HG03280 (cell line): ENCODE measurements around the gene STK11IP.
"Not testable (repeated sequence)": the region's sequence is repeated elsewhere in the genome, so short reads cannot be mapped to it uniquely, and the experiment has no call there.

Experiments
- ATAC-seq: cut with Tn5 transposase; IDR thresholded peaks from one replicate; pipeline ENCODE4 v1.9.1; 2021; ENCODE audit warnings: mild to moderate bottlenecking, moderate library complexity; ENCODE audit not compliant: unreplicated experiment

STK11IP gene

DNA sequence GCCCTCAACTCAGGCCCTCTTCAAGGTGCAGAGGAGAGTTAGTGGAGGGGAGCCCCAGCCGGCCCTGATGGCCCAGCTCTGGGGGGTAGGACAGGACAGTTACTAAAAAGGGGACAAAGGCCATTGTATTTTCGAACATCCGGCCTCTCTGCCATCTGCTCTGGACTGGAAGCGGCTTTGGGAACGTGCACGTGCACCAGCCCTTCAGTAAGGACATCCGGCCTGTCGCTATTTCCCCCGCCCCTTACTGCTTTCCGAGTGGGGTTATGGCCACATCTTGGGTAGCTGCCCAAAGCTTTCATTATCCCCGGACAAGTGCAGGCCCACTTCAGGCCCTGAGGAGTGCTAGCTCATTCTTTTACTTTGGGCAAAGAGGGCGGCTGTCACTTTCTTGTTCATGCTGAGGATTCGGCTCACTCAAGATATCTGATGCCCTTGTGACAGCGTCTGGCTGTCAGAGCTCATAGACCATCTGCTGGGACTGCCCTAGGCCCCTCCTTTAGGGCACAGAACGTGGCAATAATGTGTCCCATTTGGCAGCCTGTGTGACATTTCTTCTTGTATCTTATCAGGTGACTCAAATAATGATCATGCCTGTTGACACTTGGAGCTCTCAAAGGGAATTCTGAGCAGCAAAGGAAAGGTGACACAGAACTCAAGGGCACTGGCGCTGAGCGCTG is 47.3 kb downstream of the STK11IP start:
- ATAC-seq, result no peak

DNA sequence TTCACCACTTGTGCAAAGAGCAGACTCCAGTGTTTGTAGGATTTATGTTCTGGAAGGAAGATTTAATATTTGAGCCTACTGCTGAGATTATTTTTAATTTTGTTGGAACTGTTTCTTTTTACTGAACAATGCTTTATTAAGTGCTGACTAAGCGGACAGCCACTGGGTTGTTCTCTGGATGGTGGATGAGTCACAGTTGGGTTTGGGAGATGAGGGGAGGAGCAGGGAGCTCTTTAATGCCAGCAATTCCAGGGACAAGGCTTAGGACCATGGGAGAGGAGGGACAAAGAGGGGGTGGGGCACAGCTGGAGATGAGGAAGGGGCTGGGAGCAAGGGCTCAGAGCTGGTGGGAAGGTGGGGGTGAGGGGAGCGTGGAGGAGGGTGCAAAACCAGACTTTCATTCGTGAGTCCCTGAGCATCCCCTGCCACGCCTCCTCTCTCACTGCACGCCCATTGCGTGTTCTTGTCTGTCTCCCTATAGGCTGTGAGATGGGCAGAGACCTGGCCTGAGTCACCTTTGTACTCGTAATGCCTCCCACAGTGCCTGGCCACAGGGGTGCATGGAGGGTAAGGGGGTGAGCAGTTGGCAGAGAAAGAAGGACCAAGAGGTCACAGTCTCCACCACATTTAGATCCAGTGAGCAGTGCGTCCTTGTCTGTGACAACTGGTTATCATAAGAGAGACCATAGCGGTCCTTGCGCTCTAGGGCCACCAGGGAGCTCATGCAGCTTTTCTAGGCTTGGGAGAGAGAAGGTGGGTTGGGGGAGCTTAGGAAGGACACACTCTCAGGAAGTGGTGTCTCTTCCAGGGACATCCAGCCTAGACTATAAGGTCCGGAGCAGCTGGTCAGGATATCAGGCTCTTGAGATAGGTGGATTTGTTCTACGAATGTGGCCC is 48.2 kb downstream of the STK11IP start:
- ATAC-seq, result no peak

GRCh38 chr2:219648176-219648575 is 50.5 kb downstream of the STK11IP start:
- no peak for ATAC-seq

DNA sequence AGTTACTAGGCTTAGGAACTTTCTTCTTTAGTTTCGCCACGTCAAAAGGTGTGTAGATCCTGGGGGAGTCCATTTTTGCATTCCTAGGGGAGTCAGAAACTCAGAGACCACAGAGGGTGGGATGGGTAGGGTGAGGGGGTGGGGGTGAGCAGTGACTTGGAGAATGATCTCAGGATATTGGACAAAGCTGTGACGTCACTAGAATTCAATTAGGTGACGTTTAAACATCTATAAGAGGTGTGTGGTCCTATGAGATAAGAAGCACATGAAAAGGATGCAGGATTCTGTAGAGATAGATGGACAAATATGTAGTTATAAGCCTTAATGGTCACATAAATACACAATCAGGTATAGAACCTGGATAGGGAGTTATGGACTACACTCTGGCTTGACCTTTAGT is 51.3 kb downstream of the STK11IP start:
- no peak for ATAC-seq

GRCh38 chr2:219650426-219651248 is 53.0 kb downstream of the STK11IP start:
- ATAC-seq, result no peak

DNA sequence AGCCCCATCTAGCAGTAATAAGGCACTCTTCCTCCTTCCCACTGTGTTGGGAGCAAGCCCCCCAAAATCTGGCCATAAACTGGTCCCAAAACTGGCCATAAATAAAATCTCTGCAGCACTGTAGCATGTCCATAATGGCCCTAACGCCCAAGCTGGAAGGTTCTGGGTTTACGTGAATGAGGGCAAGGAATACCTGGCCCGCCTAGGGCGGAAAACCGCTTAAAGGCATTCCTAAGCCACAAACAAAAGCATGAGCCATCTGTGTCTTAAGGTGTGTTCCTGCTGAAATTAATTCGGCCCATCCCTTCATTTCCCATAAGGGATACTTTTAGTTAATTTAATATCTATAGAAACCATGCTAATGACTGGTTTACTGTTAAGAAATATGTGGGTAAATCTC is 54.0 kb downstream of the STK11IP start:
- ATAC-seq, result not testable (repeated sequence)

DNA sequence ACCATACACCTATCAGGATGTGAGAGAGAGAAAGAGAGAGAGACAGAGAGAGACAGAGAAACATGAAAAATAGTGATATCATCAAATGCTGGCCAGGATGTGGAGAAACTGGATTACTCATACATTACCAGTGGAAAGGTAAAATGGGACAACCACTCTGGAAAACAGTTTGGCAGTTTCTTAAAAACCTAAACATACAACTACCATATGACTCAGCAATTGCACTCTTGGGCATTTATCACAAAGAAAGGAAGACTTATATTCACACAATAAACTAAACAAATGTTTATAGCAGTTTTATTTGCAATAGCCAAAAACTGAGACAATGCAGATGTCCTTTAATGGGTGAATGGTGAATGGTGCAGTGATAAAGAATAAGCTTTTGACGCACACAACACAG is 58.9 kb downstream of the STK11IP start:
- no peak for ATAC-seq

GRCh38 chr2:219658196-219658846 is 60.7 kb downstream of the STK11IP start:
- ATAC-seq, result no peak

GRCh38 chr2:219658874-219659273 is 61.2 kb downstream of the STK11IP start:
- no peak for ATAC-seq

DNA sequence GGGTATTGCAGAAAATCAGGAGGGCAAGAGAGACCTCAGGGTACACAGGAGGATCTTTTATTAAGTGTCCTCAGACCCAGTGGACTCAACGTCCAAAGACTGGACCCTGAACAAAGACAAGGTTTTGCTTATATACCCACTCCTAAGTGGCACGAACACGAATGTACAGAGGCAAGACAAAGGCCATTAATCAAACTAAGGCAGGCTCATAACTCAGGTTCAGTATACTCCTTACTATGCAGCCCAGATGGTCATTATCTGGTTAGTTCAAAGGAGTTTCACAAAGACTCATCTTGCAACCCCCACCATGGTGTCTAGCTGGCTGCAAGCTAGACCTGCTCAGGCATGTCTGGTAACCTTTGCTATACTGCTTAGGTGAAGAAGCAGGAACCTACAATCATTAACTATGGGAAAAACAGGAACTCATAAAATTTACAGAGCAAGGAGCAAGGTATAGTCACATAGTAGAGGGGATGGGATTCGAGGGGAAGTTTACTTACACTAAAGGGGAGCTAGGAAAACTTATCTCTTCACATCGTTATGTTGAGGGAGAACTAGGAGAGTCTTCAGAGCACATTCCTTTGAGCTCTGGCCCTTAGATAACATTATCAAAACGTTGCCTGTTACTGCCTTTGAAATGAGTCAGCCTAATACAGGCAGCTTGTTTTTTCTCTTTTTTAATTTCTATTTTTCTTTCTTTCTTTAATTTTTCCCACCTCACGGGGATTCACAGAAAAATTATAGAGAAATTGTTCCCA is 63.7 kb downstream of the STK11IP start:
- ATAC-seq, result peak; percentile 89

DNA sequence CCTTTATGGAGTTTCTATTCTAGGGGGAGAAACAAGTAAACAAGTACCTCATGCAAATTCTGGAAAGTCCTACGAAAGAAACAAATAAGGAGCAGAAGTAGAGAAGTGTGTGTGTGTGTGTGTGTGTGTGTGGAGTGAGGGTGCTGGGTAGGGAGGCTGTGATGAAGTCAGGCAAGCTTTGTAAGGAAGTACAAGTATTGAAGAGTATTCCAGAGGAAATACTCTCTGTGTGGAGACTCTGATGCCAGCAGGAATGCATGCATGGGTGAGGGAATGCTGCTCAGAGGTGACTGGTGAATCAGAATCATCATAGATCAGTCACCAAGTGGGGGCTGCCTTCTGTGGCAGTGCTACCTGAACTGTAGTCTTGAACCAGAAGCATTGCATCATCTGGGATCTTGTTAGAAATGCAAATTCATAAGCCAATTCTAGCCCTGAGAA is 64.3 kb downstream of the STK11IP start:
- ATAC-seq, result peak; percentile 14

GRCh38 chr2:219662566-219662965 is 64.9 kb downstream of the STK11IP start:
- ATAC-seq, result no peak

- ATAC-seq, result no peak
These were observed 65.6 kb downstream of the STK11IP start for GRCh38 chr2:219663116-219663762.

GRCh38 chr2:219664041-219664440 is 66.4 kb downstream of the STK11IP start:
- no peak for ATAC-seq

GRCh38 chr2:219664944-219665343 is 67.3 kb downstream of the STK11IP start:
- no peak for ATAC-seq

GRCh38 chr2:219665926-219666325 is 68.3 kb downstream of the STK11IP start:
- no peak for ATAC-seq
